PC-9 (cell line): ENCODE results near the gene FOXB2.

Experiments used
- EZH2 ChIP-seq: fragments of 200-600 bp; sonication (generic); IDR thresholded peaks from 2 replicates; pipeline ENCODE4 v1.8.0; 2017; ENCODE audit warnings: antibody characterized with exemption, low read depth
- TF ChIP-seq, protein P1 (sequence below): fragments of 200-600 bp; sonication (generic); conservative IDR thresholded peaks from 2 replicates; pipeline ENCODE4 v1.6.1; 2017; ENCODE audit warnings: mixed run types, antibody characterized with exemption, mild to moderate bottlenecking, moderate library complexity

DNA sequence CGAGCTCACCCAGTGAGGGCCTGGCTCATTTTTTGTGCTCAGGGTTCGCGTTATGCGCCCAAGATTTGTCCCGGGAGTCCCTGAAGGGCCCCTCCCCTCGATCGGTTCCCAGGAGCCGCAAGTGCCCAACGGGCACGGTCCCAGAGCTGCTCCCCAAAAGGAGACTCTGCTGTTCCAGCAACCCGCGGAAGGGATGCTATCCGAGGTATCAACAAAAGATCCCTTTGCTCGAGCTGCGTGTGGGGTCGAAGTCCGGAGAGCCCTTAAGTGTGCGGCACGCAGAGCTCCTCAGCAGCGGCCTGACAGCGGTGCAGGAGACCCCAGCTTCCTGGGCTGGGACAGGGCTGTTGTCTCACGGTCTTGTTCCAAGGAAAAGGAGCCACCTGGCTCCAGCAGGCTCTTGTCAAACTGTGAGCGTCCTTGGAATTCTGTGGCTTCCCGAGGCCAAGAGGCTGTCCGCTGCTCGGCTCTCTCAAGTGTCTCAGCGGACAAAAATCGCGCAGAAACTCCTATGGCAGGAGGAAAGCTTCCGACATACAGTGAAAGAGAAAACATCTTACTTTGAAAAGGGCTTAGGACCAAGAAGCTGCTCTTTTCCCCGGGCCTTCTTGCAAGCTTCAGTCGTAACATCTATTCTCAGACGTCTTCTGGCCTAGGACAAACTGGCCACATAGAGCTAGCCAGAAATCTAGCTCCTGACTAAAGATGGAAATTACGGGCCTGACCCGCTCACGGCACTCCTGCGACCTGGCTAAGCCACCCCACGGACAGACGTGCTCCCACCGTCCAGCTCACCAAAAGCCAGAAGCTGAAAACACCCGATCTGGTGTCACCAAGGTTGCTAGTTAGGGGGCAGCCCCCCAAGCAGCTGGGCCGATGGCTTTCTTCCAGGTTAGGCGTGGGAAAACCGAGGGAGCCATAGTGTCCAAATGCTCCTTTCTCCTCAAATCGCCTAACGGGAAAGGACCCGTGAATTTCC lies 2.6 kb upstream of the FOXB2 start:
- TF ChIP-seq, protein P1, sequence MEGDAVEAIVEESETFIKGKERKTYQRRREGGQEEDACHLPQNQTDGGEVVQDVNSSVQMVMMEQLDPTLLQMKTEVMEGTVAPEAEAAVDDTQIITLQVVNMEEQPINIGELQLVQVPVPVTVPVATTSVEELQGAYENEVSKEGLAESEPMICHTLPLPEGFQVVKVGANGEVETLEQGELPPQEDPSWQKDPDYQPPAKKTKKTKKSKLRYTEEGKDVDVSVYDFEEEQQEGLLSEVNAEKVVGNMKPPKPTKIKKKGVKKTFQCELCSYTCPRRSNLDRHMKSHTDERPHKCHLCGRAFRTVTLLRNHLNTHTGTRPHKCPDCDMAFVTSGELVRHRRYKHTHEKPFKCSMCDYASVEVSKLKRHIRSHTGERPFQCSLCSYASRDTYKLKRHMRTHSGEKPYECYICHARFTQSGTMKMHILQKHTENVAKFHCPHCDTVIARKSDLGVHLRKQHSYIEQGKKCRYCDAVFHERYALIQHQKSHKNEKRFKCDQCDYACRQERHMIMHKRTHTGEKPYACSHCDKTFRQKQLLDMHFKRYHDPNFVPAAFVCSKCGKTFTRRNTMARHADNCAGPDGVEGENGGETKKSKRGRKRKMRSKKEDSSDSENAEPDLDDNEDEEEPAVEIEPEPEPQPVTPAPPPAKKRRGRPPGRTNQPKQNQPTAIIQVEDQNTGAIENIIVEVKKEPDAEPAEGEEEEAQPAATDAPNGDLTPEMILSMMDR, result no peak
- no peak for TF ChIP-seq EZH2
